ENCODE results near the gene DHX40. TPM values are rescaled to one million over a fixed set of nuclear protein-coding genes. Genes with fewer than 3 reads are reported as not detected.
"Not testable (repeated sequence)": the region's sequence is repeated elsewhere in the genome, so short reads cannot be mapped to it uniquely, and the experiment has no call there.

The DHX40 gene
- total RNA-seq, 3 donors from 2014 or later: 18.1 to 27.8 (median 19.8) TPM

- intact Hi-C loops (cut with DNase I, micrococcal nuclease): no loop called here
- Histone ChIP-seq H3K36me3 (ENCODE audit: low read depth) (no peaks in the 10 kb centered on the region), H3K4me3 (no peak overlapping the region), H3K4me1 (ENCODE audit: low read depth) (no peaks in the 10 kb centered on the region), H3K9me3 (no peaks in the 10 kb centered on the region)
- ATAC-seq: no peak
- DNase-seq: no peak
- no peak for TF ChIP-seq CTCF (IDR thresholded peaks at IDR 0.05)
Observed at GRCh38 chr17:59545942-59546341, 19.5 kb upstream of the DHX40 start.

- Histone ChIP-seq H3K4me1 (ENCODE audit: low read depth) (no peaks in the 10 kb centered on the region), H3K4me3 (no peak overlapping the region), H3K9me3 (no peaks in the 10 kb centered on the region), H3K36me3 (ENCODE audit: low read depth) (no peaks in the 10 kb centered on the region)
- ATAC-seq (no peak), DNase-seq (no peak)
- no peak for TF ChIP-seq CTCF (IDR thresholded peaks at IDR 0.05)
- intact Hi-C loops (cut with DNase I, micrococcal nuclease): no loop called here
Observed at GRCh38 chr17:59547131-59547915, 18.1 kb upstream of the DHX40 start.

- H3K36me3 ChIP-seq (ENCODE audit: low read depth); H3K9me3 ChIP-seq; H3K4me3 ChIP-seq; intact Hi-C loops (cut with DNase I, micrococcal nuclease); DNase-seq; H3K4me1 ChIP-seq (ENCODE audit: low read depth); ATAC-seq: not testable (repeated sequence)
Observed at GRCh38 chr17:59548985-59549384, 16.4 kb upstream of the DHX40 start.

GRCh38 chr17:59550703-59551102, 14.7 kb upstream of the DHX40 start:
- DNase-seq (no peak), ATAC-seq (no peak)
- no peak for TF ChIP-seq CTCF (IDR thresholded peaks at IDR 0.05)
- Histone ChIP-seq H3K4me1 (ENCODE audit: low read depth) (no peaks in the 10 kb centered on the region), H3K36me3 (ENCODE audit: low read depth) (no peaks in the 10 kb centered on the region), H3K4me3 (no peak overlapping the region), H3K9me3 (no peaks in the 10 kb centered on the region)
- intact Hi-C loops (cut with DNase I, micrococcal nuclease): no loop called here

GRCh38 chr17:59558039-59558438, 7.4 kb upstream of the DHX40 start:
- no peak for TF ChIP-seq CTCF (IDR thresholded peaks at IDR 0.05)
- ATAC-seq (no peak), DNase-seq (no peak)
- Histone ChIP-seq H3K4me1 (ENCODE audit: low read depth) (no peaks in the 10 kb centered on the region), H3K36me3 (ENCODE audit: low read depth) (no peaks in the 10 kb centered on the region), H3K9me3 (no peaks in the 10 kb centered on the region), H3K4me3 (no peak overlapping the region)
- intact Hi-C loops (cut with DNase I, micrococcal nuclease): no loop called here

GRCh38 chr17:59558953-59559352, 6.5 kb upstream of the DHX40 start:
- H3K4me3 ChIP-seq: no peak overlapping the region
- intact Hi-C loops (cut with DNase I, micrococcal nuclease): no loop called here
- H3K36me3 ChIP-seq (ENCODE audit: low read depth): no peaks in the 10 kb centered on the region
- no peaks in the 10 kb centered on the region for H3K4me1 ChIP-seq (ENCODE audit: low read depth)
- no peaks in the 10 kb centered on the region for H3K9me3 ChIP-seq
- ATAC-seq (no peak), DNase-seq (no peak)
- no peak for TF ChIP-seq CTCF (IDR thresholded peaks at IDR 0.05)
